Measurements from ENCODE around the gene CAPN12.

- no peak for TF ChIP-seq REST (IDR thresholded peaks at IDR 0.05; ENCODE audit: insufficient replicate concordance, low read depth)
- TF ChIP-seq, protein P1, sequence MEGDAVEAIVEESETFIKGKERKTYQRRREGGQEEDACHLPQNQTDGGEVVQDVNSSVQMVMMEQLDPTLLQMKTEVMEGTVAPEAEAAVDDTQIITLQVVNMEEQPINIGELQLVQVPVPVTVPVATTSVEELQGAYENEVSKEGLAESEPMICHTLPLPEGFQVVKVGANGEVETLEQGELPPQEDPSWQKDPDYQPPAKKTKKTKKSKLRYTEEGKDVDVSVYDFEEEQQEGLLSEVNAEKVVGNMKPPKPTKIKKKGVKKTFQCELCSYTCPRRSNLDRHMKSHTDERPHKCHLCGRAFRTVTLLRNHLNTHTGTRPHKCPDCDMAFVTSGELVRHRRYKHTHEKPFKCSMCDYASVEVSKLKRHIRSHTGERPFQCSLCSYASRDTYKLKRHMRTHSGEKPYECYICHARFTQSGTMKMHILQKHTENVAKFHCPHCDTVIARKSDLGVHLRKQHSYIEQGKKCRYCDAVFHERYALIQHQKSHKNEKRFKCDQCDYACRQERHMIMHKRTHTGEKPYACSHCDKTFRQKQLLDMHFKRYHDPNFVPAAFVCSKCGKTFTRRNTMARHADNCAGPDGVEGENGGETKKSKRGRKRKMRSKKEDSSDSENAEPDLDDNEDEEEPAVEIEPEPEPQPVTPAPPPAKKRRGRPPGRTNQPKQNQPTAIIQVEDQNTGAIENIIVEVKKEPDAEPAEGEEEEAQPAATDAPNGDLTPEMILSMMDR (IDR thresholded peaks at IDR 0.05; ENCODE audit: insufficient read depth, low read length) = no peak
Measured at GRCh38 chr19:38766276-38767047, 22.2 kb upstream of the CAPN12 start.

Measured in HL-60 (cell line).